ENCODE data around the gene THOC3. TPM values are rescaled to one million over a fixed set of nuclear protein-coding genes. Genes with fewer than 3 reads are reported as not detected.
"Not testable (repeated sequence)": the region's sequence is repeated elsewhere in the genome, so short reads cannot be mapped to it uniquely, and the experiment has no call there.

Gene THOC3
- total and polyA plus RNA-seq, 2 of the 8 experiments (the other 6 are each of a cell fraction or from before 2014, with no cell fraction given), result 60.2 to 82.7 TPM

DNA sequence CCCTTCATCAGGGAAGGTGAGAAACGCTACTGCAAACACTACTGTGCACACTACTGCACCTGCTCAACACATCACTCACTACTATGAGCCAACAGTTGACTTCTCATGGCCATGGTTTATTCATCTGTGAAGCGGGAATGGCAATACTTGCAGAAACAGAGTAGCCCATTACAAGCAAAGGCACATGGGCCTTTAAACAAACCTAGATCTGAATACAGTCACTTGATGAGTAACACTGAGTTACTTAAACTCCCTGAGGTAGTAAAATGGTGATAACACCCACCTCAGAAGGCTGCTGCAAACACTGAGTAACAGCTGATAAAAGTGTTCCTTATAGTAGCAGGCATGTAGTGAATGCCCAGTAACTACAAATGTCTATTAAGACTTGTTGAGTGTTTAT lies 9.6 kb downstream of the THOC3 start:
- H2BK12ac ChIP-seq (ENCODE audit: low read depth, low read length); H3K4me3 ChIP-seq (ENCODE audit: extremely low read depth in 1 of 4, insufficient read depth in 2 of 4, low read depth in 3 of 4, low read length in 4 of 4); H2AFZ ChIP-seq (ENCODE audit: low read length); DNase-seq (ENCODE audit: low read depth in 1 of 2, low spot score in 2 of 2); H3K4me2 ChIP-seq (ENCODE audit: insufficient read depth in 1 of 2, low read depth in 2 of 2, low read length in 2 of 2); H2BK20ac ChIP-seq (ENCODE audit: low read length); H3K9ac ChIP-seq (replicated peaks in 1 of 4; ENCODE audit: extremely low read depth in 1 of 4, low read depth in 3 of 4, low read length in 3 of 4); H3K23ac ChIP-seq (ENCODE audit: insufficient read length); H3K27me3 ChIP-seq (replicated peaks in 1 of 4; ENCODE audit: control insufficient read depth in 3 of 4, extremely low read depth in 1 of 4, insufficient read depth in 3 of 4, low read length in 3 of 4); H3K23me2 ChIP-seq (ENCODE audit: low read depth, low read length); FAIRE-seq; H3K27ac ChIP-seq (ENCODE audit: low read depth, low read length); H4K20me1 ChIP-seq (replicated peaks in 1 of 2; ENCODE audit: control insufficient read depth in 1 of 2, insufficient read depth in 2 of 2, low read length in 2 of 2); H3K79me1 ChIP-seq (ENCODE audit: low read depth, low read length); H2AK5ac ChIP-seq (ENCODE audit: low read depth, low read length); H3K9me3 ChIP-seq (ENCODE audit: insufficient read depth in 2 of 2, low read depth in 1 of 2, low read length in 1 of 2); H3K14ac ChIP-seq (ENCODE audit: insufficient read length); H3K4ac ChIP-seq (replicated peaks; ENCODE audit: insufficient read length, low read depth, low read length); H4K8ac ChIP-seq (ENCODE audit: extremely low read depth, insufficient read depth, low read length); H2BK120ac ChIP-seq (replicated peaks; ENCODE audit: low read depth, low read length); H3K18ac ChIP-seq (ENCODE audit: extremely low read depth, low read length); H3K56ac ChIP-seq (replicated peaks; ENCODE audit: insufficient read length, low read depth, low read length); H4K91ac ChIP-seq (replicated peaks; ENCODE audit: insufficient read length, low read length); H3K4me1 ChIP-seq (replicated peaks in 1 of 4; ENCODE audit: control insufficient read depth in 3 of 4, insufficient read depth in 4 of 4, low read length in 3 of 4); H3K36me3 ChIP-seq (ENCODE audit: control insufficient read depth in 2 of 4, insufficient read depth in 4 of 4, low read length in 3 of 4); H4K5ac ChIP-seq (ENCODE audit: insufficient read length, low read depth, low read length); POLR2A ChIA-PET (ENCODE audit: partially characterized antibody); H2BK15ac ChIP-seq (ENCODE audit: low read length); CTCF ChIA-PET (ENCODE audit: partially characterized antibody); H3K79me2 ChIP-seq (ENCODE audit: control insufficient read depth in 1 of 2, insufficient read depth in 2 of 2, low read length in 2 of 2); H2BK5ac ChIP-seq (ENCODE audit: low read depth, low read length): not testable (repeated sequence)
- WGBS, 2 experiments (ENCODE audit: extremely low coverage in 1 of 2, insufficient coverage in 1 of 2, insufficient read length in 1 of 2, insufficient replicate concordance in 2 of 2, low coverage in 1 of 2, low lambda C conversion rate in 2 of 2, missing lambda C conversion rate in 1 of 2), result 90% methylated on average over 2 of the region's 2 CpGs; no CpG with 5 or more reads in 1 of the 2 experiments

DNA sequence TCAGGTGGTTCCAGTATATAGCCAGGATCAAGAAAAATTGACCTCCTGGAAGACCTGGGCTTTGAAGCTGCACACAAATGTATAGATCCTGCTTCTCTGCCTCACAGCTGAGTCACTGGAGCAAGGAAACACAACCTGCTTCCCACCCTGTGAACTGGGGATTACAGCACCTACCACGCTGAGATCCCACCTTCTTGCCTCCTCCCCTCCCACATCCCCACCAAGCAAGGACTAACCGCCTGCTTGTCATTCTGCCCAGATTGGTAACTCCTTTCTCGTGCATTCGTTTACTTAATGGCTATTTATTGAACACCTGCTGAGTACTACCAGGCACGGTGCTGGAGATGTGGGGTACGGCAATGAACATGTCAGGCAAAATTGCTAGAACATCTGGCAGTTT lies 14.0 kb downstream of the THOC3 start:
- H2BK15ac ChIP-seq (ENCODE audit: low read length); H2BK120ac ChIP-seq (replicated peaks; ENCODE audit: low read depth, low read length); H4K20me1 ChIP-seq (replicated peaks in 1 of 2; ENCODE audit: control insufficient read depth in 1 of 2, insufficient read depth in 2 of 2, low read length in 2 of 2); DNase-seq (ENCODE audit: low read depth in 1 of 2, low spot score in 2 of 2); H3K79me2 ChIP-seq (ENCODE audit: control insufficient read depth in 1 of 2, insufficient read depth in 2 of 2, low read length in 2 of 2); H3K36me3 ChIP-seq (ENCODE audit: control insufficient read depth in 2 of 4, insufficient read depth in 4 of 4, low read length in 3 of 4); FAIRE-seq; H2BK5ac ChIP-seq (ENCODE audit: low read depth, low read length); H3K79me1 ChIP-seq (ENCODE audit: low read depth, low read length); H4K91ac ChIP-seq (replicated peaks; ENCODE audit: insufficient read length, low read length); POLR2A ChIA-PET (ENCODE audit: partially characterized antibody); H3K9me3 ChIP-seq (ENCODE audit: insufficient read depth in 2 of 2, low read depth in 1 of 2, low read length in 1 of 2); H2AK5ac ChIP-seq (ENCODE audit: low read depth, low read length); H2BK20ac ChIP-seq (ENCODE audit: low read length); H3K23ac ChIP-seq (ENCODE audit: insufficient read length); H3K4me1 ChIP-seq (replicated peaks in 1 of 4; ENCODE audit: control insufficient read depth in 3 of 4, insufficient read depth in 4 of 4, low read length in 3 of 4); H3K9ac ChIP-seq (replicated peaks in 1 of 4; ENCODE audit: extremely low read depth in 1 of 4, low read depth in 3 of 4, low read length in 3 of 4); H3K4me2 ChIP-seq (ENCODE audit: insufficient read depth in 1 of 2, low read depth in 2 of 2, low read length in 2 of 2); H3K18ac ChIP-seq (ENCODE audit: extremely low read depth, low read length); H4K5ac ChIP-seq (ENCODE audit: insufficient read length, low read depth, low read length); H3K14ac ChIP-seq (ENCODE audit: insufficient read length); H2BK12ac ChIP-seq (ENCODE audit: low read depth, low read length); H3K27ac ChIP-seq (ENCODE audit: low read depth, low read length); H3K27me3 ChIP-seq (replicated peaks in 1 of 4; ENCODE audit: control insufficient read depth in 3 of 4, extremely low read depth in 1 of 4, insufficient read depth in 3 of 4, low read length in 3 of 4); H2AFZ ChIP-seq (ENCODE audit: low read length); H3K4ac ChIP-seq (replicated peaks; ENCODE audit: insufficient read length, low read depth, low read length); H3K56ac ChIP-seq (replicated peaks; ENCODE audit: insufficient read length, low read depth, low read length); H3K23me2 ChIP-seq (ENCODE audit: low read depth, low read length); H3K4me3 ChIP-seq (ENCODE audit: extremely low read depth in 1 of 4, insufficient read depth in 2 of 4, low read depth in 3 of 4, low read length in 4 of 4); H4K8ac ChIP-seq (ENCODE audit: extremely low read depth, insufficient read depth, low read length): not testable (repeated sequence)
- WGBS, 2 experiments (ENCODE audit: extremely low coverage in 1 of 2, insufficient coverage in 1 of 2, insufficient read length in 1 of 2, insufficient replicate concordance in 2 of 2, low coverage in 1 of 2, low lambda C conversion rate in 2 of 2, missing lambda C conversion rate in 1 of 2), result 72% methylated on average over 4 of the region's 6 CpGs; no CpG with 5 or more reads in 1 of the 2 experiments
- CTCF ChIA-PET (ENCODE audit: partially characterized antibody), result interaction anchor here (0.7 kb wide), 1 partner anchor 403 kb away, joined by 3 read pairs; no protein-coding TSS in a partner anchor
